HFFc6 (cell line): ENCODE results near the gene PRICKLE2. TPM values are rescaled to one million over a fixed set of nuclear protein-coding genes. Genes with fewer than 3 reads are reported as not detected.

Experiments
- DNase-seq: peaks from one replicate; pipeline ENCODE4 v3.0.0-alpha.2; 2018
- H3K27ac Mint-ChIP-seq: 2 replicates; pipeline ENCODE4 v1.8.0; 2020; ENCODE audit warnings: mild to moderate bottlenecking, mixed read lengths
- H3K27me3 Mint-ChIP-seq: 2 replicates; pipeline ENCODE4 v1.8.0; 2021; ENCODE audit warnings: mild to moderate bottlenecking, moderate library complexity, mixed read lengths; ENCODE audit not compliant: insufficient read depth
- H3K36me3 Mint-ChIP-seq: 2 replicates; pipeline ENCODE4 v1.8.0; 2021; ENCODE audit warnings: low read depth, mixed read lengths
- H3K4me1 Mint-ChIP-seq: 2 replicates; pipeline ENCODE4 v1.8.0; 2020; ENCODE audit warnings: low read depth, mixed read lengths
- H3K4me3 Mint-ChIP-seq: 2 replicates; pipeline ENCODE4 v1.8.0; 2020; ENCODE audit warnings: mild to moderate bottlenecking, moderate library complexity, mixed read lengths
- H3K9me3 Mint-ChIP-seq: 2 replicates; pipeline ENCODE4 v1.8.0; 2020; ENCODE audit warnings: mild to moderate bottlenecking, mixed read lengths
- CTCF ChIP-seq: fragments of 200-600 bp; sonication (generic); IDR thresholded peaks from 2 replicates; pipeline ENCODE4 v1.5.0; 2021; ENCODE audit warnings: antibody characterized with exemption, mild to moderate bottlenecking
- total RNA-seq, 6 experiments: library from RNA; stranded (reverse); fragmentation: NEBNext Ultra II Directional; extraction: Animal tissue kit (Norgen Biotek cat#: 25700); gene quantifications; 2 replicates in 1 of 6; 3 replicates in 5 of 6; pipeline ENCODE4 v1.2.3, GENCODE V29; 2021

Gene PRICKLE2
- total RNA-seq, 6 experiments from 2014 or later = 14.0 to 21.7 (median 18.4) TPM

- H3K36me3 Mint-ChIP-seq = peaks cover 14% of the 10 kb centered on the region
- no peak for TF ChIP-seq CTCF
- H3K9me3 Mint-ChIP-seq = no peaks in the 10 kb centered on the region
- no peaks in the 10 kb centered on the region; the same call in 1 of the 2 replicates for H3K27me3 Mint-ChIP-seq
- DNase-seq = no peak
- H3K4me3 Mint-ChIP-seq = no peak overlapping the region
- H3K27ac Mint-ChIP-seq = no peak overlapping the region
- peaks cover 52% of the 10 kb centered on the region for H3K4me1 Mint-ChIP-seq
Observed at GRCh38 chr3:64174328-64174727, 50.9 kb downstream of the PRICKLE2 start.

- Mint-ChIP-seq H3K27me3 (no peaks in the 10 kb centered on the region; the same call in 1 of the 2 replicates), H3K4me1 (peaks cover 44% of the 10 kb centered on the region), H3K27ac (no peak overlapping the region), H3K9me3 (no peaks in the 10 kb centered on the region), H3K4me3 (no peak overlapping the region), H3K36me3 (peaks cover 14% of the 10 kb centered on the region)
- no peak for TF ChIP-seq CTCF
- DNase-seq = no peak
Observed at GRCh38 chr3:64173563-64173962, 51.7 kb downstream of the PRICKLE2 start.

- DNase-seq = no peak
- no peak for TF ChIP-seq CTCF
- H3K36me3 Mint-ChIP-seq = peaks cover 24% of the 10 kb centered on the region
- peaks cover 32% of the 10 kb centered on the region for H3K4me1 Mint-ChIP-seq
- no peak overlapping the region for H3K4me3 Mint-ChIP-seq
- H3K27ac Mint-ChIP-seq = no peak overlapping the region
- H3K27me3 Mint-ChIP-seq = no peaks in the 10 kb centered on the region; the same call in 1 of the 2 replicates
- no peaks in the 10 kb centered on the region for H3K9me3 Mint-ChIP-seq
Observed at GRCh38 chr3:64170270-64170669, 55.0 kb downstream of the PRICKLE2 start.

GRCh38 chr3:64167868-64168267 is 57.4 kb downstream of the PRICKLE2 start:
- H3K9me3 Mint-ChIP-seq = no peaks in the 10 kb centered on the region
- H3K4me3 Mint-ChIP-seq = no peak overlapping the region
- no peak for DNase-seq
- no peak overlapping the region for H3K27ac Mint-ChIP-seq
- no peak for TF ChIP-seq CTCF
- peaks cover 49% of the 10 kb centered on the region for H3K4me1 Mint-ChIP-seq
- H3K27me3 Mint-ChIP-seq = peaks cover 1% of the 10 kb centered on the region
- H3K36me3 Mint-ChIP-seq = peaks cover 18% of the 10 kb centered on the region

- Mint-ChIP-seq H3K9me3 (no peaks in the 10 kb centered on the region), H3K4me3 (no peak overlapping the region), H3K27me3 (peaks cover 1% of the 10 kb centered on the region), H3K4me1 (peaks cover 54% of the 10 kb centered on the region), H3K27ac (no peak overlapping the region), H3K36me3 (peaks cover 18% of the 10 kb centered on the region)
- TF ChIP-seq CTCF = no peak
- DNase-seq = no peak
Observed at GRCh38 chr3:64167351-64167750, 57.9 kb downstream of the PRICKLE2 start.
